K562 (cell line): ENCODE results near the gene EHBP1. TPM values are rescaled to one million over a fixed set of nuclear protein-coding genes. Genes with fewer than 3 reads are reported as not detected.

Source experiments
- ATAC-seq: fragments of 200-7000 bp; cut with Tn5 transposase; 3 replicates; pipeline ENCODE4 v1.9.1; 2020; ENCODE audit warnings: moderate library complexity
- BruUV-seq: library from RNA; stranded (reverse); fragments of 400-500 nt; replicated peaks from 2 replicates; lab custom pipeline; 2021; lab: Mats Ljungman, UMichigan
- CTCF ChIA-PET: fragments of 300-600 bp; formaldehyde crosslinking; extraction: SDS; loops from one replicate; lab custom pipeline; 2021; ENCODE audit warnings: low intra/inter-chr PET ratio; lab: Yijun Ruan, JAX
- POLR2A ChIA-PET: fragments of 300-600, 350-650 bp; sonication (Branson Sonifier 250); formaldehyde crosslinking; extraction: SDS; loops from one replicate; lab custom pipeline; 2021; ENCODE audit warnings: antibody characterized with exemption, inconsistent platforms; lab: Yijun Ruan, JAX
- DNase-seq, 4 experiments: peaks; one replicate each; pipeline versions ENCODE4 v3.0.0 to v3.0.0-alpha.2; 2011 to 2018; ENCODE audit warnings: low spot score in 3 of 4, mixed read lengths in 3 of 4; ENCODE audit errors: extremely low read depth in 1 of 4
- FAIRE-seq: peaks from 2 replicates; lab custom pipeline; 2011; peaks lifted over from hg19 to GRCh38; lab: Jason Lieb, UNC
- H2AFZ ChIP-seq: 2 replicates; pipeline ENCODE4 v1.6.0; 2011; ENCODE audit warnings: low read depth, low read length, control low read depth, inconsistent platforms
- H3K27ac ChIP-seq: fragments of 200-600 bp; 3 replicates; pipeline ENCODE4 v1.8.0; 2011; ENCODE audit warnings: low read depth, mild to moderate bottlenecking, control low read depth, inconsistent platforms, low read length, moderate library complexity, mixed read lengths; ENCODE audit errors: extremely low read depth
- H3K27me3 ChIP-seq, 2 experiments: fragments of 300-600 bp in 1 of 2; 2 replicates in 1 of 2; 3 replicates in 1 of 2; pipeline versions ENCODE4 v1.6.0 to v1.8.0; 2011; ENCODE audit warnings: inconsistent platforms in 2 of 2, low read length in 2 of 2, mild to moderate bottlenecking in 1 of 2, mixed read lengths in 1 of 2, moderate library complexity in 1 of 2; ENCODE audit not compliant: control insufficient read depth in 2 of 2, insufficient read depth in 2 of 2
- H3K36me3 ChIP-seq: fragments of 300-600 bp; 3 replicates; pipeline ENCODE4 v1.8.0; 2011; ENCODE audit warnings: mild to moderate bottlenecking, low read length, inconsistent platforms; ENCODE audit not compliant: control insufficient read depth, insufficient read depth
- H3K4me1 ChIP-seq, 2 experiments: fragments of 200-600 bp in 1 of 2; replicated peaks in 1 of 2; 2 replicates in 1 of 2; 3 replicates in 1 of 2; pipeline versions ENCODE4 v1.5.1 to v1.8.0; 2011; ENCODE audit warnings: inconsistent platforms in 2 of 2, low read length in 2 of 2, mild to moderate bottlenecking in 1 of 2, mixed read lengths in 1 of 2, moderate library complexity in 1 of 2; ENCODE audit not compliant: control insufficient read depth in 2 of 2, insufficient read depth in 2 of 2
- H3K4me2 ChIP-seq: 2 replicates; pipeline ENCODE4 v1.6.1; 2011; ENCODE audit warnings: low read length, control low read depth, inconsistent platforms, mixed read lengths; ENCODE audit not compliant: insufficient read depth
- H3K4me3 ChIP-seq: fragments of 200-600 bp; sonication (generic), shearing (Covaris generic); 2 replicates; pipeline ENCODE4 v1.5.1; 2016; ENCODE audit warnings: control low read depth, inconsistent platforms
- H3K79me2 ChIP-seq: fragments of 200-600 bp; 3 replicates; pipeline ENCODE4 v1.8.0; 2011; ENCODE audit warnings: low read length, inconsistent platforms; ENCODE audit not compliant: control insufficient read depth, insufficient read depth
- H3K9ac ChIP-seq, 2 experiments: 2 replicates each; pipeline versions ENCODE4 v1.6.0 to v1.6.1; 2011; ENCODE audit warnings: low read depth in 2 of 2, low read length in 2 of 2, control low read depth in 1 of 2, inconsistent platforms in 1 of 2, mild to moderate bottlenecking in 1 of 2, mixed read lengths in 1 of 2; ENCODE audit not compliant: insufficient read depth in 1 of 2
- H3K9me1 ChIP-seq: one replicate; pipeline ENCODE4 v1.6.0; 2011; ENCODE audit warnings: inconsistent platforms, mild to moderate bottlenecking, low read length, moderate library complexity; ENCODE audit not compliant: control insufficient read depth, insufficient read depth
- H3K9me3 ChIP-seq: replicated peaks from 2 replicates; pipeline ENCODE4 v1.5.1; 2011; ENCODE audit warnings: low read depth, low read length, inconsistent platforms; ENCODE audit not compliant: control insufficient read depth, insufficient read depth
- H4K20me1 ChIP-seq: replicated peaks from 2 replicates; pipeline ENCODE4 v1.6.1; 2011; ENCODE audit warnings: low read length, inconsistent platforms, mixed read lengths; ENCODE audit not compliant: control insufficient read depth, insufficient read depth
- C11orf30 ChIP-seq: fragments of 450-650 bp; IDR thresholded peaks from 2 replicates; pipeline ENCODE4 v1.6.1; 2016; ENCODE audit warnings: low read depth, mild to moderate bottlenecking
- CEBPB ChIP-seq: fragments of 450-650 bp; IDR thresholded peaks from 2 replicates; pipeline ENCODE4 v1.6.1; 2016; ENCODE audit warnings: missing genetic modification characterization, missing compliant biosample characterization
- CEBPG ChIP-seq, 3 experiments: fragments of 200-800 bp in 1 of 3; sonication (Bioruptor generic) in 1 of 3; sonication (generic) in 1 of 3; formaldehyde crosslinking in 1 of 3; IDR thresholded peaks in 2 of 3; conservative IDR thresholded peaks in 1 of 3; 2 replicates each; pipeline versions ENCODE4 v1.6.1 to v1.8.0; 2016 to 2022; ENCODE audit warnings: missing compliant biosample characterization in 2 of 3, missing genetic modification characterization in 2 of 3, mild to moderate bottlenecking in 1 of 3, missing genetic modification reagents in 1 of 3
- EP400 ChIP-seq: fragments of 450-650 bp; IDR thresholded peaks from 2 replicates; pipeline ENCODE4 v1.6.1; 2017; ENCODE audit warnings: antibody characterized with exemption, mild to moderate bottlenecking, moderate library complexity
- ETV5 ChIP-seq: sonication (generic); formaldehyde crosslinking; IDR thresholded peaks from 2 replicates; pipeline ENCODE4 v1.4.0; 2020; ENCODE audit warnings: low read depth, mild to moderate bottlenecking, missing genetic modification reagents
- HDAC3 ChIP-seq: fragments of 450-650 bp; IDR thresholded peaks from 2 replicates; pipeline ENCODE4 v1.6.1; 2018; ENCODE audit warnings: borderline replicate concordance, mild to moderate bottlenecking, moderate library complexity; ENCODE audit not compliant: partially characterized antibody
- MEF2D ChIP-seq: conservative IDR thresholded peaks from 2 replicates; pipeline ENCODE4 v1.6.1; 2016; ENCODE audit warnings: low read depth, missing genetic modification characterization, missing compliant biosample characterization
- MYNN ChIP-seq, 2 experiments: sonication (generic); formaldehyde crosslinking in 1 of 2; IDR thresholded peaks; 2 replicates each; pipeline versions ENCODE4 v1.5.0 to v1.6.1; 2016 to 2020; ENCODE audit warnings: antibody characterized with exemption in 1 of 2, missing genetic modification reagents in 1 of 2
- NR3C1 ChIP-seq: sonication (generic); formaldehyde crosslinking; IDR thresholded peaks from 2 replicates; pipeline ENCODE4 v1.8.1; 2022; ENCODE audit warnings: missing genetic modification reagents
- PPARD ChIP-seq: fragments of 250-450 bp; sonication (Bioruptor Pico); IDR thresholded peaks from 2 replicates; pipeline ENCODE4 v1.8.0; 2022; ENCODE audit warnings: inconsistent platforms, mild to moderate bottlenecking, moderate library complexity
- SAFB ChIP-seq: fragments of 200-400 bp; formaldehyde crosslinking; IDR thresholded peaks from 2 replicates; pipeline ENCODE4 v1.6.1; 2017; ENCODE audit warnings: low read depth, low read length, borderline replicate concordance
- SMARCA4 ChIP-seq: fragments of 450-650 bp; IDR thresholded peaks from 2 replicates; pipeline ENCODE4 v1.6.1; 2016
- ZNF121 ChIP-seq: sonication (generic); formaldehyde crosslinking; conservative IDR thresholded peaks from 2 replicates; pipeline ENCODE4 v1.8.0; 2022; ENCODE audit warnings: missing genetic modification reagents
- ZNF146 ChIP-seq: IDR thresholded peaks from one replicate; pipeline ENCODE4 v1.6.1; 2018; ENCODE audit warnings: missing compliant biosample characterization; ENCODE audit not compliant: unreplicated experiment
- ZNF766 ChIP-seq: fragments of 200-800 bp; sonication (Bioruptor generic); conservative IDR thresholded peaks from 2 replicates; pipeline ENCODE4 v1.6.1; 2016; ENCODE audit warnings: missing genetic modification characterization, missing compliant biosample characterization
- WGBS: fragments of 100-300 bp; shearing (Covaris generic); methylation state at CpG from one replicate; pipeline ENCODE4 v1.1.6; 2016; ENCODE audit warnings: low coverage, mixed read lengths; ENCODE audit not compliant: insufficient coverage; ENCODE audit errors: missing lambda C conversion rate; 5-methylcytosine and 5-hydroxymethylcytosine counted together
- in situ Hi-C: fragments of 300-500 bp; cut with MboI; formaldehyde crosslinking; loops from 4 replicates; pipeline ENCODE4 v1.15.0; 2018; ENCODE audit warnings: inconsistent platforms, mixed read lengths
- intact Hi-C: fragments of 100-400 bp; cut with micrococcal nuclease; formaldehyde crosslinking; loops from 2 replicates; pipeline ENCODE4 v1.14.2; 2022
- polyA plus RNA-seq, 8 experiments: library from polyadenylated mRNA; depleted of rRNA in 4 of 8; stranded (reverse) in 5 of 8; unstranded in 3 of 8; fragments of >200 nt; fragmentation: Nextera tagmentation in 2 of 8; fragmentation: Illumina TruSeq in 1 of 8; extraction: Ambion mirVana in 2 of 8; extraction: Trizol in 1 of 8; gene quantifications; 2 replicates each; pipeline versions ENCODE4 v1.2.1 to v1.2.3, GENCODE V29; 2011 to 2014; ENCODE audit warnings: inconsistent platforms in 1 of 8, missing spikeins in 1 of 8
- total RNA-seq, 7 experiments: library from RNA; depleted of rRNA in 6 of 7; stranded (reverse); fragments of >200 nt in 6 of 7; fragmentation: Illumina TruSeq in 2 of 7; extraction: Trizol in 2 of 7; gene quantifications; 2 replicates each; pipeline versions ENCODE4 v1.2.1 to v1.2.3, GENCODE V29; 2011 to 2021; ENCODE audit warnings: low replicate concordance in 1 of 7

Gene EHBP1
- total and polyA plus RNA-seq, 9 of the 15 experiments (the other 6 are each of a cell fraction or from before 2014, with no cell fraction given), result 8.9 to 26.6 (median 19.3) TPM

- Histone ChIP-seq H3K4me3 (no peak overlapping the region), H3K9me3 (no peaks in the 10 kb centered on the region), H3K9ac (no peak overlapping the region), H3K4me1 (peaks cover 0 to 3% of the 10 kb centered on the region in 2 experiments; a peak in 1 of 5 replicates), H3K79me2 (no peaks in the 10 kb centered on the region), H3K27ac (no peak overlapping the region), H3K36me3 (no peaks in the 10 kb centered on the region), H3K9me1 (no peaks in the 10 kb centered on the region), H3K4me2 (no peak overlapping the region), H3K27me3 (no peaks in the 10 kb centered on the region), H4K20me1 (no peaks in the 10 kb centered on the region), H2AFZ (no peak overlapping the region)
- peak; percentile 64 for TF ChIP-seq ZNF146 (CRISPR knock-in tag)
- TF ChIP-seq NR3C1, result no peak
- FAIRE-seq (no peak), DNase-seq (no peak), ATAC-seq (no peak)
- intact Hi-C loops, result no loop called here
- BruUV-seq, result no TSS peak
- POLR2A ChIA-PET, result interaction anchor here (0.7 to 1.5 kb wide), 3 partner anchors 21 to 313 kb away, joined by 3 to 4 read pairs (median 3); no protein-coding TSS in a partner anchor
- in situ Hi-C loops, result no loop called here
- CTCF ChIA-PET, result no interaction called here
- 71% methylated on average over 4 of the region's 4 CpGs for WGBS
Measured at GRCh38 chr2:62770629-62771028, 65.1 kb downstream of the EHBP1 start.

GRCh38 chr2:62774555-62775366 is 69.2 kb downstream of the EHBP1 start:
- H3K36me3 ChIP-seq, result no peaks in the 10 kb centered on the region
- no peaks in the 10 kb centered on the region for H4K20me1 ChIP-seq
- no peak overlapping the region for H2AFZ ChIP-seq
- H3K4me2 ChIP-seq, result no peak overlapping the region; the same call in 1 of the 2 replicates
- ChIA-PET CTCF (interaction anchor here (1.2 to 3.1 kb wide), 2 partner anchors 318 to 352 kb away, joined by 4 to 28 read pairs; no protein-coding TSS in a partner anchor), POLR2A (interaction anchor here (0.7 to 1.2 kb wide), 2 partner anchors 41 to 323 kb away, joined by 3 read pairs; no protein-coding TSS in a partner anchor)
- H3K9me3 ChIP-seq, result no peaks in the 10 kb centered on the region
- peak; percentile 91 for FAIRE-seq
- ATAC-seq, result peak; percentile 96
- H3K4me1 ChIP-seq, result peaks cover 0 to 3% of the 10 kb centered on the region in 2 experiments; a peak in 1 of 5 replicates
- no peaks in the 10 kb centered on the region for H3K79me2 ChIP-seq
- no peak overlapping the region for H3K4me3 ChIP-seq
- DNase-seq, result peak; percentile 18 to 63 (median 22)
- intact Hi-C loops (loop anchor here (1.0 to 5.0 kb wide), 3 partner anchors 69 to 857 kb away; partner anchors contain the start of gene EHBP1), in situ Hi-C loops (loop anchor here (5.0 kb wide), 1 partner anchor 317 kb away; no protein-coding TSS in a partner anchor)
- WGBS, result 28% methylated on average over 5 of the region's 5 CpGs
- H3K27ac ChIP-seq, result peak overlapping the region; percentile 19; the same call in 1 of the 3 replicates
- no peaks in the 10 kb centered on the region for H3K9me1 ChIP-seq
- no peaks in the 10 kb centered on the region for H3K27me3 ChIP-seq
- no TSS peak for BruUV-seq
- no peak overlapping the region for H3K9ac ChIP-seq
- TF ChIP-seq ZNF766 (CRISPR knock-in tag) (peak; percentile 69), SAFB (no peak), PPARD (CRISPR knock-in tag) (no peak), HDAC3 (peak; percentile 43), C11orf30 (peak; percentile 95), MEF2D (tag) (no peak), ETV5 (CRISPR knock-in tag) (no peak), EP400 (peak; percentile 35; the same call in 1 of the 2 replicates), ZNF121 (CRISPR knock-in tag) (no peak), MYNN (IDR thresholded peaks at IDR 0.05) (no peak), MYNN (CRISPR knock-in tag; IDR thresholded peaks at IDR 0.05) (no peak), CEBPB (peak; percentile 89), CEBPG (CRISPR knock-in tag; IDR thresholded peaks at IDR 0.05) (no peak), CEBPG (tag; conservative IDR thresholded peaks at IDR 0.05 in 1 of 2, IDR thresholded peaks at IDR 0.05 in 1 of 2) (peak; percentile 93 to 95), SMARCA4 (peak; percentile 79)
